HG03025 (cell line): ENCODE data around the gene RMRP.
A peak's percentile ranks its signal among the peaks of the same experiment; 100 is the strongest.

Experiments used
- ATAC-seq: cut with Tn5 transposase; IDR thresholded peaks from one replicate; pipeline ENCODE4 v1.9.1; 2021; ENCODE audit warnings: mild to moderate bottlenecking, moderate library complexity; ENCODE audit not compliant: unreplicated experiment, low FRiP score

Gene RMRP

DNA sequence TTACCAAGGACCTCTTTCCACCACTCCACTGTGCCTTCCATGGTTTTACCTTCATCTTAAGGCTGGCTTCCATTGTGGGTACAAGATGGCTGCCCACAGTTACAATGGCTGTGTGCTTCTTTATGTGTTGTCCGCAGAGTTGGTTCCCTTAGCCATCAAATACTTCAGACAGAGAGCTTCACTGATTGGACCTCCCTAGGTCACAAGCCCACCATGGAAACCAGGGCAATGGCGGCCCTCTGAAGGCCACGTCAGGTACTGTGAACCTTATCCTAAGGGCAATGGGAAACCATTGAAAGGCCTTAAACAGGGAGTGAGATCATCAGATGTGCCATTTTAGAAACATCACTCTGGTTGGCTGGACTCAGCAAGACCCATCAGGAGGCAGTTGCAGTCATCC is 10.1 kb upstream of the RMRP start:
- no peak for ATAC-seq

DNA sequence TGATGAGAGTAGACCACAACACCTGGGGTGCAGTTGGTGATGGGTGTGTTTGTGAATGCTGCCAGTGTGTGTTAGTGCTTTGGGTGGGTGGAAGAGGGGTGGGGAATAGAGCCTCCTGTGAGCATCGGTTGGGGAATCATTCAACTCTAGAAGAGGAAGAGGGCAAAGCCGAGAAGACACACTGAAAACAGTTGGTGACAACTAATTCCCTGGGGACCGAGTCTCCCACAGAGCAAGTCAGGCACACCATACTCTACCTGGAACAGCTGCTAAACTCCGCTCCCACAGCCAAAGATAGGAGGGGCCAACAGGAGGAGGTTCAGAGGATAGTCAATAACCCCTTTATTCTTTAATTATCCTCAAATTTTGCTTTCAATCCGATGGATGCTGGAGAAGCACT is 8.7 kb upstream of the RMRP start:
- ATAC-seq, result no peak

DNA sequence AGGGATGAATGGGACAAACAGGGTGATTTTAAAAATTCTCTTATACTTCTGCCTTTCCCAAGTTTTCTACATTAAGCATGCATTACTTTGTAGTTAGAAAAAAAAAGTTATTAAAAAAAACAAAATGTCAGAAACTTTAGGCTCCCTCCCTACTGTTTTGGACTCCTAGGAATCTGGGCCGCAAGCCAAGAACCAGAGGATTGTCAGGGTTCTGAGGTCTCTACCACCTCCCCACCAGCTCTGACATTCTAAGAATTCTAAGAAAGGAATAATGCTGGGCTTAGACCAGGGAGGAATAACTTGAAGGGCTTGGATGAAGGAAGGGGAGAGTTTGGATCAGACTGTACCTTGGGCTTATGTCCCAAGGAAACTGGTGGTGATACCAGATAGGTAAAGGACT is 8.2 kb upstream of the RMRP start:
- ATAC-seq, result no peak

DNA sequence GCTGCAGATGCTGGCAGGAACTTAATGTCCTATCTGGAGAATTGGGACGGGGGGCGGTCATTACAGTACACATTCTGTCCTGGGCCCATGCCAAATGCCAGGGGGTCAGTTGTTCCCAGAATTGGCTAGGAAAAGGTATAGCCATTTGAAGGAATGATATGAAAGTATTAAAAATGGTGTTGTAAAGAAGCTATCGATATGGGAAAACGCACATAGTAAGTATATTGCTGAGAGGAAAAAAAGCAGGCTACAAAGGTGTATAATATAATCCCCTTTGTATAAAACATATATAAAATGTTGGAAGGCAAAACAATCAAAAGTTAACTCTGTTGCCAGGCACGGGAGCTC is 7.6 kb upstream of the RMRP start:
- no peak for ATAC-seq

GRCh38 chr9:35664531-35665470 is 7.0 kb upstream of the RMRP start, which contains the start of gene ARHGEF39:
TSS of gene ARHGEF39 (minus strand) at chr9:35665195. CDS start at chr9:35665169, 26 bp downstream.
- ATAC-seq, result peak; percentile 63

DNA sequence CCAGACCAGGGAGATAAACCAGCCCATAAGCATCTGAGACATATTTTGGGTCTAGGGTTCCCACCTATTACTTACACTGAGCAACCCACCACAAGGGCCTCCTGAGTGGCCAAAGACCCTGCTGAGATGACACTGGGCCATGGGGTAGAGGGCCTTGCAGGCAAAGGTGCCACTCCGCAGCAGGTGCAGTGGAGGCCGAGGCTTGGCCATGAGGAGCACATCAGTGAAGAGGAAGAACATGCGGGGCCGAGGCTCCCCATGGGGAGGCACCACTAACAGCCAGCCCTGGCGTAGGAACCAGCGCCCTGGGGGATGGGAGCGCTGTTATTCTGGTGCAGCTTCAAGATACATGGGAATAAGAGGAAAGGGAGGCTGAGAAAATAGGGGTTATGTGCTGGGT is 4.6 kb upstream of the RMRP start:
- no peak for ATAC-seq

DNA sequence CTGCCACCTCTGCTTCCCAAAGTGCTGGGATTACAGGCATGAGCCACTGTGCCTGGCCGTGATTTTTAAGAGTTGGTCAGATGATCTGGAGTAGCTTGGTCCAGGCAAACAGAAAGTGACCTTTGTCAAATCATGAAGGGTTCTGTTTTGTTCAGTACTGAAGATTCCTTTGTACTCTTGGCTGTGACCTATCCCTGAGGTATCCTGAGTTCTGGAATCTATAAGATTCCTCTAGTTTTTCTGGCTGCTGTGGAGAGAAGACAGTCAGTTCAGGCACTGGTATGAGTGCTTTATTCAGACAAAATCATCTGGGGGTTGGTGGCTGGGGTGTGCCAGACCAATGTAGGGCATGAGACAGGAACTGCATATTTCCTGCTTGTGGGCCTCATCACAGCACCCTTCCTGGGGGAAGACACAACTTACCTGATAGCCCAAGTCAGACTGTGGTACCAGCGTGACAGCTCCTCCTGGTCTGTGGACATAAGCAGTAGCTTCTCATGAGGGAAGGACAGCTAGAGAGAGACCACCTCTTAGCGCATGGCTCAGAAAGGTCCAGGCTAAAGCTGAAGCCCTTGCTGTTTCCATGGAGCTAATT is 4.0 kb upstream of the RMRP start:
- no peak for ATAC-seq

- ATAC-seq, result no peak
These were observed 3.2 kb upstream of the RMRP start for GRCh38 chr9:35660966-35661415.

- no peak for ATAC-seq
These were observed 1.5 kb upstream of the RMRP start for GRCh38 chr9:35659340-35659739.

GRCh38 chr9:35658968-35659220 is 1.1 kb upstream of the RMRP start:
- no peak for ATAC-seq

GRCh38 chr9:35658137-35658967 is 533 bp upstream of the RMRP start, which contains the start of gene CCDC107:
TSS of gene CCDC107 (plus strand) at chr9:35658292. CDS start at chr9:35658380, 88 bp downstream.
- ATAC-seq, result peak; percentile 65

GRCh38 chr9:35656831-35657545 is 831 bp downstream of the RMRP start:
- ATAC-seq, result peak; percentile 4

DNA sequence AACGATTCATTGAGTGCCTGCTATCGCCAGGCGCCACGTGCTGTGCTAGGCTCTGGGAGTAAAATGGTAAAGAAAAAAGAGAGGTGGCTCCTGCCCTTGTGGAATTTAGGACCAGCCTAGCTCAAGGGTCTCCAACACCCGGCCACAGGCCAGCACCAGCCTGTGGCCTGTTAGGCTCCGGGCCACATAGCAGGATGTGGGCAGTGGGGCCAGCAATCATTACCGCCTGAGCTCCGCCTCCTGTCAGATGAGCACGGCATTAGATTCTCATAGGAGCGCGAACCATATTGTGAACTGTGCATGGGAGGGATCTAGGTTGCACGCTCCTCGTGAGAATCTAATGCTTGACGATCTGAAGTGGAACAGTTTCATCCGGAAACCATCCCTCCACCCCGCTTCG is 1.5 kb downstream of the RMRP start:
- ATAC-seq, result no peak

GRCh38 chr9:35653611-35654010 is 4.2 kb downstream of the RMRP start:
- ATAC-seq, result no peak

- ATAC-seq, result no peak
These were observed 5.0 kb downstream of the RMRP start for GRCh38 chr9:35652829-35653209.

GRCh38 chr9:35651956-35652828 is 5.6 kb downstream of the RMRP start:
- no peak for ATAC-seq

- ATAC-seq, result no peak
These were observed 7.3 kb downstream of the RMRP start, which contains the start of gene SIT1 for GRCh38 chr9:35650341-35651158. TSS of gene SIT1 (minus strand) at chr9:35650931. CDS start at chr9:35650853, 78 bp downstream.

GRCh38 chr9:35649431-35650340 is 8.1 kb downstream of the RMRP start:
- no peak for ATAC-seq
